ENCODE measurements around the gene ZFYVE21. TPM values are rescaled to one million over a fixed set of nuclear protein-coding genes. Genes with fewer than 3 reads are reported as not detected.

The ZFYVE21 gene
- total RNA-seq, 1 experiment from 2014 or later: 66.2 TPM

DNA sequence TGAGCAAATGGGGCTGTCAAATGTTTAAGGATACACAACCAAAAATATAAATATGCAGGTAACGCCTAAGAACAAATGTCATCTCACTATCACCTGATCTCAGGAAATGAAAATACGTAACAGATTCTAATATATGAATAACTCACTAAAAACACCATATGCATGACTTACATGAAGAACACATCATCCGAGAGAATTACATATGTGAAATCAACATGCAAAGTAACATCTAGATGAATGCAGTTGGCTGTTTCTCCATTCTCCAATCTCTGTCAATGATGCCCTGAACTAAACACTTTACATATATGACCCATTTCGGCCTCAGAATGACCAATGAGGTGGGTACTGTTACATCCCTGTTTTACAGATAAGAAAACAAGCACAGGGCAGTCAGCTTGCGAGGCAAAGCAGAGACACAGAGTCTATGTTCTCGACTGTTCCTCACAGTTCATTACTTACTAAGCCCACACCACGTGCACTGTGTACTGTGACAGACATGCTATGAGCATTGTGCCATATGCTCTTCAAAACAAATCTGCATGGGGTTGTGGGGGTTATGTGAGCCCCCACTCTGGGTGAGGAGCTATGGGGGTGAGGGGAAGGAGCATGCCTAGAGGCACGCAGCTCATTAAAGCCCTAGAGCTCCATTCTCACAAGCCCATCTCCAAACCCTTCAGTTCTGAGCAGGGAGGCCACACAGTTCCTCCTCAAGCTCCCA, 42.6 kb downstream of the ZFYVE21 start:
- intact Hi-C loops (cut with micrococcal nuclease; ENCODE audit: unreplicated experiment): no loop called here
- no peaks in the 10 kb centered on the region for H3K9me3 Mint-ChIP-seq (ENCODE audit: unreplicated experiment)
- no TSS peak for BruUV-seq (replicated peaks)
- Histone ChIP-seq H3K4me1 (no peaks in the 10 kb centered on the region), H3K9me3 (no peaks in the 10 kb centered on the region), H3K27me3 (replicated peaks; ENCODE audit: control insufficient read depth, insufficient read depth, low read length) (no peaks in the 10 kb centered on the region), H3K36me3 (ENCODE audit: control insufficient read depth, insufficient read depth, low read length) (no peaks in the 10 kb centered on the region), H3K4me3 (ENCODE audit: low read depth, low read length) (no peak overlapping the region)
- TF ChIP-seq, protein P1, sequence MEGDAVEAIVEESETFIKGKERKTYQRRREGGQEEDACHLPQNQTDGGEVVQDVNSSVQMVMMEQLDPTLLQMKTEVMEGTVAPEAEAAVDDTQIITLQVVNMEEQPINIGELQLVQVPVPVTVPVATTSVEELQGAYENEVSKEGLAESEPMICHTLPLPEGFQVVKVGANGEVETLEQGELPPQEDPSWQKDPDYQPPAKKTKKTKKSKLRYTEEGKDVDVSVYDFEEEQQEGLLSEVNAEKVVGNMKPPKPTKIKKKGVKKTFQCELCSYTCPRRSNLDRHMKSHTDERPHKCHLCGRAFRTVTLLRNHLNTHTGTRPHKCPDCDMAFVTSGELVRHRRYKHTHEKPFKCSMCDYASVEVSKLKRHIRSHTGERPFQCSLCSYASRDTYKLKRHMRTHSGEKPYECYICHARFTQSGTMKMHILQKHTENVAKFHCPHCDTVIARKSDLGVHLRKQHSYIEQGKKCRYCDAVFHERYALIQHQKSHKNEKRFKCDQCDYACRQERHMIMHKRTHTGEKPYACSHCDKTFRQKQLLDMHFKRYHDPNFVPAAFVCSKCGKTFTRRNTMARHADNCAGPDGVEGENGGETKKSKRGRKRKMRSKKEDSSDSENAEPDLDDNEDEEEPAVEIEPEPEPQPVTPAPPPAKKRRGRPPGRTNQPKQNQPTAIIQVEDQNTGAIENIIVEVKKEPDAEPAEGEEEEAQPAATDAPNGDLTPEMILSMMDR (IDR thresholded peaks at IDR 0.05; ENCODE audit: insufficient read depth in 1 of 2, low read depth in 1 of 2, low read length in 1 of 2, severe bottlenecking in 1 of 2, unreplicated experiment in 1 of 2): no peak
- ChIA-PET CTCF (no interaction called here), POLR2A (no interaction called here)
- H3K4me3 Mint-ChIP-seq (ENCODE audit: unreplicated experiment): no peak overlapping the region
- H3K27me3 Mint-ChIP-seq (ENCODE audit: insufficient read depth, unreplicated experiment): no peaks in the 10 kb centered on the region
- no peak for DNase-seq
- no peak overlapping the region for H3K27ac Mint-ChIP-seq (ENCODE audit: unreplicated experiment)
- H3K36me3 Mint-ChIP-seq (ENCODE audit: insufficient read depth, unreplicated experiment): no peaks in the 10 kb centered on the region
- H3K4me1 Mint-ChIP-seq (ENCODE audit: low read depth, unreplicated experiment): no peaks in the 10 kb centered on the region

GRCh38 chr14:103762036-103762435, 46.4 kb downstream of the ZFYVE21 start:
- H3K4me1 ChIP-seq: no peaks in the 10 kb centered on the region
- DNase-seq: no peak
- BruUV-seq (replicated peaks): no TSS peak
- TF ChIP-seq, protein P1 (IDR thresholded peaks at IDR 0.05; ENCODE audit: insufficient read depth in 1 of 2, low read depth in 1 of 2, low read length in 1 of 2, severe bottlenecking in 1 of 2, unreplicated experiment in 1 of 2): no peak
- Mint-ChIP-seq H3K4me3 (ENCODE audit: unreplicated experiment) (no peak overlapping the region), H3K9me3 (ENCODE audit: unreplicated experiment) (no peaks in the 10 kb centered on the region), H3K36me3 (ENCODE audit: insufficient read depth, unreplicated experiment) (peaks cover 13% of the 10 kb centered on the region), H3K4me1 (ENCODE audit: low read depth, unreplicated experiment) (peaks cover 4% of the 10 kb centered on the region), H3K27ac (ENCODE audit: unreplicated experiment) (no peak overlapping the region), H3K27me3 (ENCODE audit: insufficient read depth, unreplicated experiment) (no peaks in the 10 kb centered on the region)
- no peaks in the 10 kb centered on the region for H3K27me3 ChIP-seq (replicated peaks; ENCODE audit: control insufficient read depth, insufficient read depth, low read length)
- no peaks in the 10 kb centered on the region for H3K36me3 ChIP-seq (ENCODE audit: control insufficient read depth, insufficient read depth, low read length)
- ChIA-PET POLR2A (no interaction called here), CTCF (no interaction called here)
- H3K4me3 ChIP-seq (ENCODE audit: low read depth, low read length): no peak overlapping the region
- H3K9me3 ChIP-seq: no peaks in the 10 kb centered on the region
- intact Hi-C loops (cut with micrococcal nuclease; ENCODE audit: unreplicated experiment): no loop called here

GRCh38 chr14:103762541-103762940, 46.9 kb downstream of the ZFYVE21 start:
- Mint-ChIP-seq H3K36me3 (ENCODE audit: insufficient read depth, unreplicated experiment) (peaks cover 13% of the 10 kb centered on the region), H3K4me3 (ENCODE audit: unreplicated experiment) (no peak overlapping the region), H3K4me1 (ENCODE audit: low read depth, unreplicated experiment) (peaks cover 8% of the 10 kb centered on the region), H3K27me3 (ENCODE audit: insufficient read depth, unreplicated experiment) (no peaks in the 10 kb centered on the region), H3K9me3 (ENCODE audit: unreplicated experiment) (no peaks in the 10 kb centered on the region), H3K27ac (ENCODE audit: unreplicated experiment) (no peak overlapping the region)
- no peak for DNase-seq
- POLR2A ChIA-PET: no interaction called here
- no peak overlapping the region for H3K4me3 ChIP-seq (ENCODE audit: low read depth, low read length)
- BruUV-seq (replicated peaks): no TSS peak
- TF ChIP-seq, protein P1 (IDR thresholded peaks at IDR 0.05; ENCODE audit: insufficient read depth in 1 of 2, low read depth in 1 of 2, low read length in 1 of 2, severe bottlenecking in 1 of 2, unreplicated experiment in 1 of 2): no peak
- no peaks in the 10 kb centered on the region for H3K36me3 ChIP-seq (ENCODE audit: control insufficient read depth, insufficient read depth, low read length)
- H3K27me3 ChIP-seq (replicated peaks; ENCODE audit: control insufficient read depth, insufficient read depth, low read length): no peaks in the 10 kb centered on the region
- H3K4me1 ChIP-seq: no peaks in the 10 kb centered on the region
- no peaks in the 10 kb centered on the region for H3K9me3 ChIP-seq
- CTCF ChIA-PET: no interaction called here
- intact Hi-C loops (cut with micrococcal nuclease; ENCODE audit: unreplicated experiment): no loop called here

All from Caco-2 (cell line).